HG03103 (cell line): ENCODE data around the gene UNC79.

Experiments used
- ATAC-seq: cut with Tn5 transposase; IDR thresholded peaks from one replicate; pipeline ENCODE4 v1.9.1; 2021; ENCODE audit warnings: low read depth; ENCODE audit not compliant: unreplicated experiment

The UNC79 gene

DNA sequence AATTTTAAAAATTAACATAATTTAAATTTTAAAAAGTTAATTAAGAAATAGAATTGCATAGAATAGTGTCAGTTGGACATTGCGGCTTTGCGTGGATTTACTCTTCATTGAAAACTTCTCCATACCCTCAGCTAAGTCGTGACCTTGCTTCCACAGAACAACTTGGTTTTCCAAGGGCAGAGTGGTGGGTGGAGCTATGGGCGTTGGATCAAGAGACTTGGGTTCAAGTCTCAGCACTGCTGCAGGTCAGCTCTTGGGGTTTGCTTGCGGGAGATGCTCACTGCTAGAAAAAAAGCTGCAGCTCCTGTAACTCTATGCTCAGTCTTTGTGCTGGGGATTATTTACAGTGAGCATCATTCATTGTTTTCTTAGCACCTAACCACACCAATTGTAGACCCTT lies 223.9 kb downstream of the UNC79 start:
- ATAC-seq, result no peak

DNA sequence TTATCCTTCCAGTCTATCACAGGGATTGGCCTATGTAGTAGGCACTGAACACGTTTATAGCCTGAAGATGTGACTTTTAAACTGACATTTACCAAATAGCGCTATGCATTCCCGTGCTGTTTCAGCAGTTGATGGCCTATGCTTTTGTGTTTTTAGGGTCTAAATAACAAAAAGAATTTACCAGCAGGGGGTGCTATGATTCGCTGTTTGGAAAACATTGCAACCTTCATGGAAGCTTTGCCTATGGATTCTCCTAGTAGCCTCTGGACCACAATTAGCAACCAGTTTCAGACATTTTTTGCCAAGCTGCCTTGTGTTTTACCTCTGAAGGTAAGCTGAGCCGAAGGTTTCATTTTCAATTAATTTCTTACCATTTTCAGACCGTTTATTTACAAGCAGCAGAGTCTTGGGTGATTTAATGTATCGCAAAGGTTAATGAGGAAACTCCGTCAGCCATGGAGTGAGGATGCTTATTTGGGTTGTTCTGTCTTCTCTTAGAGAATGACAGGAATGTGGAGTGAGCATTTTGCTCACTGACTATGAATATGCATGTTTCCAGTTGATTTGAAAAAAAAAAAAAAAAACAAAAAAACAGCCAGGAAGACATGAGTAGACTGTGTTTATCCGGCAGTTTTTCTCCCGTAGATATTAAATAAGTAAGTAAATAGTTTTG lies 224.5 kb downstream of the UNC79 start:
- ATAC-seq, result no peak

DNA sequence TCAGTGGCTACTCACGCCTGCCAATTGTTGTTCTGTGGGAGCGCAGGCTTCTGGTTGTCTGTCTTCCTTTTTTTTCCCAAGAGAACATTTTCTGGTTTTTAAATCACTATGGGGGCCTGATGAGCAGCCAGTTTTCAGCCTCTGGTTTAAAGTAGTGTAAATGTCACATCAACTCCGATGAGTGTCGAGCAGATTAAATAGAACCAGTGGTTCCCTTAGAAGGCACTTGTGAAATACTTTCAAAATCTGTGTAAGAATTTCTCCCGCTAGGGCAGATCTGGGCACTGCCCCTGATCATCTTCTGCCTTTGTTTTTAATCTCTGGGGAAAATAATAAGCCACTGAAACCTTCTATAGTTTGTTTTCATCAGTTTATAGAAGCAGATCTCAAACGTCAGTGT lies 227.1 kb downstream of the UNC79 start:
- ATAC-seq, result no peak

DNA sequence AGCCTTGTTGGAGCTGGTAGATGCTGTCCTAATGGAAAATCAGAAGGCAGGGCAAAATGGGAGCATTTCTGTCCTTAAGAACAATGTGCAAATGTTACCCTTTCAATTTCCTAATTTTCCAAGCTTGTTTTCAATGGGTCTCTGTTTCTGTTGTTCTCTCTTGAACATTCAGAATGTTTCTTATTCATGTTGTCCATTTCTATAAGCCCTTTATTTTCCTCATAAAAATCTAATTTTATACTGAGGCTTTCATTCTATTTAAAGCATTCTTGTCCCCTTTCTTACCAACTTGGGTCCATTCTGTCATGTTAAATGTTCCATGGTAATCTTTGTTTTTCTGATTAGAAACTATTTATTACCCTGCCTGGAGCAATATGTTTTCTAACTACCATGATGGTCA lies 232.6 kb downstream of the UNC79 start:
- no peak for ATAC-seq

- ATAC-seq, result no peak
These were observed 234.4 kb downstream of the UNC79 start for GRCh38 chr14:93665169-93665568.

DNA sequence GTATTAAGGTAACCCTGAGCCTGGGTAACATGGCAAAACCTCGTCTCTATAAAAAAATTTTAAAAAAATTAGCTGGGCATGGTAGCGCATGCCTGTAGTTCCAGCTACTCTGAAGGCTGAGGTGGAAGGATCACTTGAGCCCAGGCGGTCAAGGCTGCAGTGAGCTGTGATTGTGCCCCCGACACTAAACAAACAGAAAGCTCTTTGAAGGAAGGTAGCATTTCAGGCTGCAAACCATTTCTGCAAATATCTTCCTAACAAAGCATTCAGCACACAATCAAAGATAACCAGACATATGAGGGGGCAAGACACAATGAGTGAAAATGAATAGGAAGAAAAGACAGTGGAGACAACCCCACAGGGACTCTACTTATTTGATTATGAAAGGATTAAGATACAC lies 238.9 kb downstream of the UNC79 start:
- ATAC-seq, result no peak

- ATAC-seq, result no peak
These were observed 243.6 kb downstream of the UNC79 start for GRCh38 chr14:93674343-93674742.

- no peak for ATAC-seq
These were observed 244.9 kb downstream of the UNC79 start for GRCh38 chr14:93675651-93676050.

DNA sequence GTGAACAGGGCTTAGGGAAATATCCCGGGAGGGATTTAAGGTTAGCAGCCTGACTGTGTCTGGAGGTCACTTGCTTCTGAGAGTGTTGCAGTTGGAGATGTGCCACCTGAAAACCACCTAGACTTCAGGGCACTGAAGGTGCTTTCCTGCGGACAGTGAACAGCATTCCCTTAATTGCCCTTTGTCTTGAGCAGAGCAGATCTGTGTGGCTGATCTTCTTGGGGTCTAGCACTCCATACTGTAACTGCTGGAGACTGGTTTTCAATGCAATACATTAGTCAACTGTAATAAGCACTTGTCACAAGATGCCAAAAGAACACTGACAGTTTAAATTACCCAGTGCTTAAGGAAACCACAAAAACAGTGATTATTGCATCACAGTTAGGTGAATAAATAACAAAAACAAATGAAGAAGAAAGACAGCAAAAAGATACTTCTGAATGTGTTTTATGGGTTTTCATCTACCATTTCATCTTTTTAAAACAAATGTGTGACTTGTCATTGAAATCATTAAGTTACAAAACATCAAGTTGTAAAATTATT lies 245.7 kb downstream of the UNC79 start:
- no peak for ATAC-seq

DNA sequence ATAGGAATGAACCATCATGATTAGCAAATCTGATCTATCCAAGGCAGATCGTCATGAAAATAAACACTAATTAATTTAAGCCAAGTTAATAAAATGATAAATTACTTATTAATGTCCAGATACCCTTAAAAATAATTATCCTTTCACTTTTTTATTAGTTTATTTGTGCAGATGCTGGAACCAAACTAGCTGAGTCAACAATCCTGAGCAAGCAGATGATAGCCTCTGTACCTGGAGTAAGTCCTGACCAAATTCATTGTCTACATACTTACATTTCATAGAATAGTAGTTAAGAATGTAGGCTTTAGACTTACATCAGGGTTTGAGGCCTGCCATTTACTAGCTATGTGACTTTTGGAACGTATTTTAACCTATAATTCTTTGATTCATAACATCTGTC lies 251.7 kb downstream of the UNC79 start:
- no peak for ATAC-seq

DNA sequence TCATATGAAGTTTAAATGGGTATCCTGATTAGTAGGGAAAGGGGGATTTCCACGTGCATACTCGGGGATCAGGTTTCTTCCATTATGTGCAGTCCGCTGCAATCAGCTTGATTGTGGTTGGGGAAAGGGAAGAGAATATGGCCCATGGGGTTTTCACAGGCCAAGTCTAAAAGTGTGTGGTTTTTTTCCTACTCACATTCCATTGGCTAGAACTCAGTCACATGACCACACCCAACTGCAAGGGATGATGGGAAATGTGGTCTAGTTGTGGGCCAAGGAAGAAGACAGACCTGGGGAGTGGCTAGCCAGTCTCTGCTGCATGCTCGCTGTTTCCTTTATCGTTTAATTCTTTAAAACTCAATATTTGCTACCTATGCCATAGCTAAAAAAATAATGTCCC lies 252.5 kb downstream of the UNC79 start:
- ATAC-seq, result no peak

DNA sequence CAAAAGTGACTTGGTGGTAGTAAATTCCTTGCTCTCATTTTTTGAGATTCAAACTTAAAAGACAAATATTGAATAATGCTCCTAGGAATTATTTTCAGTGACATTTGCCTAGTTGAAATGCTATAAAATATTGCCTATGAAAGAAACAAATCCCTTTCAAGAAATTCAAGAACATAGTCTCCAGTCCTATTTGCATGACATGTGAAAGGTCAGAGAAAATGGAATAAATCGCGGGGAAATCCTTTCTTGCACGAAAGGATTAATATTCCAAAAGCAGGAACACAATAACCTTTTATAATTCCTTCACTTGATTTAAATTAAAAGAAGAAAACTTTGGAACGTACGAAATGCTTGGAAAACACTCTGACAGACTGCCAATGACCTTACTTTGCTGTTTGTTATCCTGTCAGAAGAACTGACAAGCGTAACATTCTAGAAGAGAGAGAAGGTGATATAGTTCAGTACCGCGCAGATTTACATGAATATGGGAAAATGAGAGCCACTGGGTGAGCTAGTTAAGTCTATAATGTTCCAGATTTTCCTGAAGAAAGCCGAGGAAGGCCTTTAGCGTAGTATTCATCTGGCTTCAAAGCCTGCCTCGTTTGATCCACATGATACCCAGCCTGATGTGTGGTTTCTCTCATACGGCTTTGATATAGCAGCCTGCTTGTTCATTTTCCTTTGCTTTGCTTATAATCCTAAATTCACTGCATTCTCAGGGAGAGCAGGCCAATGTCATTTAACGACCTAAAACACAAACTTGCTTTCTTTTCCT lies 254.6 kb downstream of the UNC79 start:
- no peak for ATAC-seq

DNA sequence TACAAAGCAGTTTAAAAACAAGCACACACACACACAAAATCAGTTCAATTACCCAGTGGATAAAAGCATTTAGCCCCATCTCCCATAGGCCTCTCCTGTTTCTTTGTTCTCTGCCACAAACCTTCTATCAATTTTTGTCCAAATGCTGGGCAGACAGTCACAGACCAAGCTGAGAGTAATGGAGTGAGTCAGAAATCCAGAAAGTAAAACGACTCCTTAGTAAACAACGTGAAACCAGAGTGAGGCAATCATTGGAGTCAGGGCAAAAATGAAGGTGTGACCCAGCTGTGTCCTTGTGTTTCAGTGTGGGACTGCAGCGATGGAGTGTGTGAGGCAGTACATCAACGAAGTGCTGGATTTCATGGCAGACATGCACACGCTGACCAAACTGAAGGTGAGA lies 255.5 kb downstream of the UNC79 start:
- ATAC-seq, result no peak

DNA sequence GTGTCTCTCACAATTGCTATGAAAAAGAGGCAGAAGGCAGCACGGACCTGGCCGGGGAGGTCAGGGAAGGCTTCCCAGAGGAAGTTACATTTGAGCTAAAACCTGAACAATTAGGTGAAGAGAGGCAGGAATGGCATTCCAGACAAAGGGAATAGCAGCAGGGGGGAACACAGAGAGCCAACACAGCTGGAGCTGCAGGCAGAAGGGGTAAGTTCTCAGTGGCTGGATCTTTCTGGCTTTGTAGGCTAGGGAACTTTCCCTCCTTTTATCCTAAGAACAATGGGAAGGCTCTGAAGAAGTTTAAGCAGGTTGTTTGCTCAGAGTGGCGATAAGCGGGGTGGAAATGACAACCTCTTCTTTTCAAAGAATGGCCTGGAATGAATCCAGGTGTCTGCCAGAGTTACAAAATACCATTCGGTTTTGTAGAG lies 257.5 kb downstream of the UNC79 start:
- no peak for ATAC-seq

DNA sequence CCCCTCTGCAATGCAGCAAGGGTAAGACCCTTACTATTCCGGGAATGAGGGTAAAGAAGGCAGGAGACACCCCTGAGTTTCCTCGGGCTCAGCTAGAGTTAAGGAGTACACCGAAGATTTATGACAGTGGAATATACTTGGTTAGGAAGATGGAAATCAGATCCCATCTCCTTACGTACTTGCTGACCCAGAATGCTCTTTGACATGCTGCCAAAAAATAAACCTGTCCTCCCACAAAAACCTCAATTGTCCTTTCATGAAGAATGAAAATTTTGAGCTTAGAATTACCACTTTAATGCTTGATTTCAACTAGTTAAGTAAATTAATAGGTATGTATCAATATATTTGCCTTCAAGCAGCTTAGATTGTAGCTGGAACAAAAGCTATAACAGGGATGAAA lies 258.1 kb downstream of the UNC79 start:
- ATAC-seq, result no peak

DNA sequence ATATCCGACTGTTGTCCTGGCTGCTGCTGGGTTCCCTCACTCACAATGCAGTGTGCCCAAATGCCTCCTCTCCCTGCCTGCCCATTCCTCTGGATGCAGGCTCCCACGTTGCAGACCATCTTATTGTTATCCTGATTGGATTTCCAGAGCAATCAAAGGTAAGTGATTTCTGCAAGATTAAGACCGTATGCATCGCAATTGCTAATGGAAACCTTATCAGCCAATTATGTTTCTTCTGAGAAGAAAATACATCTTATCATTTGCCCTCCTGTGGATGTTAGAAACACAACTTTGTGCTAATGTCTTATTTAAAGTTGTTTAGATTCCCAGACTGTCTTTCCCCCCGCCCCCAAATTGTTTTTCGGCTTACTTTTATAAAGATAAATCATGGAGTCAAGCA lies 259.4 kb downstream of the UNC79 start:
- ATAC-seq, result no peak

DNA sequence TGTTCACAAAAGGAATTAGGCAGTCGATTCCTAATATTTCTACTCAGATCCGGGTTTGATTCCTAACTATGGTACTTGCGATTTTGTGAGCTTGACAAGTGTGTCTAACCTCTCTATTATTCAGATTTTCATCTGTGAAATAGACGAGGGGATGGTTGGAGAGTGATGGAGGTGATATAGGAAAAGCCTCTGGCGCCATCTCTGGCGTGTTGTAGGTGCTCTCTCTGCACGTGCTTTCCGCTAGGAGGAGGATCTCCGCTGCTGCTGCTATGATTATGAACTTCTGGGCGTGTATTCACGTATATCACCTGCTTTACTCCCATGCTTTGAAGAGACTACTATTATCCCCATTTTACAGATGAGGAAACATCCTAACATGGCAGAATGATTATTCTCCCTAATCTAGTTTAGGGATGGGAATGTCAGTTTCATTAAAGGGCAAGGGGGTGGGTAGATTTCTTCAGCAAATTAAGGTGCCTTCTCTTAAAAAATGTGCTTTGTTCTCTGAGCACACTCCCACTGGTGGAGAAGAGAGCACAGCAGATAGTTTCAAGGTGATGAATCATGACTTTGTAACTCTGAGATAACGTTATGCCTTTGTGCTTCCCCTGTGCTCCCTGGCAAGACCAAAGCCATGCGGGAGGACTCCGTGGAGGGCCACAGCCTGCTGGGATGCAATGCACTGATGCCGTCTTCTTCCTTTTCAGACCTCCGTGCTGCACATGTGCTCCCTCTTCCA lies 260.5 kb downstream of the UNC79 start:
- ATAC-seq, result no peak

GRCh38 chr14:93693914-93694313 lies 263.2 kb downstream of the UNC79 start:
- ATAC-seq, result no peak

GRCh38 chr14:93700928-93701327 lies 270.2 kb downstream of the UNC79 start:
- ATAC-seq, result no peak

DNA sequence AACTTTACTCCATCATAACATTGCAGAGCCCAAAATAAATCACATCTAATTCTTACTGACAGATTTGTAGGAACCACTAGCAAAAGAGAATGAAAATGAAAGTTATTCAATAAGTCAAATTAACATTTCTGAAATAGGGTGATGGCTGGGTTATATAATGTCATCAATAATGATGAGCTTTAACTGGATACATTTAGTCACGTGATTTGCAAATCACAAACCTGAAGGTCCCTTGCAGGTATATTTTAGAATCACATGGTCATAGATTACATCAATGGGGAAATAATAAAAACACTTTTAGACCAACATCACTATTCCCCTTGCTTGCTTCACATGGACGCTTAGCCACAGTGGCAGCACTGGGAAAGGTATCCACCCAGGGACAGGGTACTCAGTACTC lies 270.8 kb downstream of the UNC79 start:
- ATAC-seq, result no peak

GRCh38 chr14:93702946-93703345 lies 272.2 kb downstream of the UNC79 start:
- no peak for ATAC-seq
